SK-N-SH treated with all-trans-retinoic acid at 6 μM for 48 hours (cell line): ENCODE measurements around the gene ZNF488.

Experiments
- ATAC-seq: fragments of 200-7000 bp; cut with Tn5 transposase; 3 replicates; pipeline ENCODE4 v1.9.1; 2020; ENCODE audit warnings: mild to moderate bottlenecking, moderate library complexity
- ARNTL ChIP-seq: fragments of 450-650 bp; formaldehyde crosslinking; IDR thresholded peaks from 2 replicates; pipeline ENCODE4 v1.5.0; 2020; ENCODE audit warnings: low read depth, mild to moderate bottlenecking, moderate library complexity, borderline replicate concordance
- BACH2 ChIP-seq: fragments of 250-450 bp; sonication (Bioruptor Pico); IDR thresholded peaks from 2 replicates; pipeline ENCODE4 v1.9.0; 2021; ENCODE audit warnings: mild to moderate bottlenecking, borderline replicate concordance
- CREB5 ChIP-seq: fragments of 250-450 bp; sonication (Bioruptor Pico); IDR thresholded peaks from 2 replicates; pipeline ENCODE4 v1.5.1; 2020; ENCODE audit warnings: low read depth, mild to moderate bottlenecking, moderate library complexity
- CSDC2 ChIP-seq: fragments of 250-450 bp; sonication (Bioruptor Pico); IDR thresholded peaks from 2 replicates; pipeline ENCODE4 v1.5.0; 2020; ENCODE audit warnings: mild to moderate bottlenecking, moderate library complexity
- CSRNP3 ChIP-seq: fragments of 250-450 bp; sonication (Bioruptor Pico); IDR thresholded peaks from 2 replicates; pipeline ENCODE4 v1.5.1; 2021; ENCODE audit warnings: mild to moderate bottlenecking, moderate library complexity
- ESRRG ChIP-seq: fragments of 250-450 bp; sonication (Bioruptor Pico); IDR thresholded peaks from 2 replicates; pipeline ENCODE4 v1.6.1; 2021; ENCODE audit warnings: mild to moderate bottlenecking
- GLIS3 ChIP-seq: fragments of 250-450 bp; sonication (Bioruptor Pico); IDR thresholded peaks from 2 replicates; pipeline ENCODE4 v1.5.0; 2020; ENCODE audit warnings: mild to moderate bottlenecking, moderate library complexity
- ISL1 ChIP-seq: fragments of 250-450 bp; sonication (Bioruptor Pico); IDR thresholded peaks from 2 replicates; pipeline ENCODE4 v2.1.2; 2022; ENCODE audit warnings: mild to moderate bottlenecking, moderate library complexity
- OSR1 ChIP-seq: fragments of 250-450 bp; sonication (Bioruptor Pico); IDR thresholded peaks from 2 replicates; pipeline ENCODE4 v1.8.0; 2022; ENCODE audit warnings: moderate library complexity, mild to moderate bottlenecking, inconsistent platforms
- PPARA ChIP-seq: fragments of 250-450 bp; sonication (Bioruptor Pico); IDR thresholded peaks from 2 replicates; pipeline ENCODE4 v1.5.0; 2020; ENCODE audit warnings: mild to moderate bottlenecking, borderline replicate concordance
- SNAI2 ChIP-seq: fragments of 250-450 bp; sonication (Bioruptor Pico); IDR thresholded peaks from 2 replicates; pipeline ENCODE4 v1.5.0; 2020; ENCODE audit warnings: mild to moderate bottlenecking, moderate library complexity
- TOX ChIP-seq: fragments of 250-450 bp; sonication (Bioruptor Pico); IDR thresholded peaks from 2 replicates; pipeline ENCODE4 v1.8.0; 2021; ENCODE audit warnings: mild to moderate bottlenecking, moderate library complexity, borderline replicate concordance
- TSHZ2 ChIP-seq: fragments of 250-450 bp; sonication (Bioruptor Pico); IDR thresholded peaks from 2 replicates; pipeline ENCODE4 v1.5.0; 2020; ENCODE audit warnings: mild to moderate bottlenecking, moderate library complexity
- ZFP3 ChIP-seq: fragments of 250-450 bp; sonication (Bioruptor Pico); IDR thresholded peaks from 2 replicates; pipeline ENCODE4 v1.5.0; 2020; ENCODE audit warnings: mild to moderate bottlenecking, moderate library complexity
- ZFP30 ChIP-seq: fragments of 450-650 bp; formaldehyde crosslinking; IDR thresholded peaks from 2 replicates; pipeline ENCODE4 v1.5.0; 2022; ENCODE audit warnings: mild to moderate bottlenecking, moderate library complexity
- ZNF565 ChIP-seq: fragments of 450-650 bp; formaldehyde crosslinking; conservative IDR thresholded peaks from 2 replicates; pipeline ENCODE4 v1.5.0; 2020; ENCODE audit warnings: low read depth, mild to moderate bottlenecking, moderate library complexity
- ZNF70 ChIP-seq: fragments of 450-650 bp; formaldehyde crosslinking; IDR thresholded peaks from 2 replicates; pipeline ENCODE4 v1.5.0; 2020; ENCODE audit warnings: mild to moderate bottlenecking, moderate library complexity
- ZNF8 ChIP-seq: fragments of 450-650 bp; formaldehyde crosslinking; IDR thresholded peaks from 2 replicates; pipeline ENCODE4 v1.5.0; 2020; ENCODE audit warnings: mild to moderate bottlenecking, moderate library complexity

ZNF488 gene

GRCh38 chr10:47353351-47353750, 30.7 kb downstream of the ZNF488 start:
- no peak for TF ChIP-seq PPARA
- TF ChIP-seq ZNF8 (CRISPR knock-in tag) = no peak
- TF ChIP-seq ARNTL (CRISPR knock-in tag) = no peak
- TF ChIP-seq SNAI2 = no peak
- TF ChIP-seq BACH2 (CRISPR knock-in tag) = no peak
- TF ChIP-seq CSDC2 (CRISPR knock-in tag) = no peak
- TF ChIP-seq ESRRG (CRISPR knock-in tag) = no peak
- no peak for TF ChIP-seq ISL1 (CRISPR knock-in tag)
- TF ChIP-seq ZNF565 (CRISPR knock-in tag) = no peak
- no peak for TF ChIP-seq OSR1 (CRISPR knock-in tag)
- no peak for TF ChIP-seq TSHZ2 (CRISPR knock-in tag)
- no peak for TF ChIP-seq ZFP30 (CRISPR knock-in tag)
- TF ChIP-seq CSRNP3 (CRISPR knock-in tag) = no peak
- TF ChIP-seq ZFP3 (CRISPR knock-in tag) = no peak
- no peak for TF ChIP-seq GLIS3 (CRISPR knock-in tag)
- TF ChIP-seq TOX (CRISPR knock-in tag) = no peak
- TF ChIP-seq, all 23 proteins: peak for 0

GRCh38 chr10:47351899-47352815, 31.9 kb downstream of the ZNF488 start:
- TF ChIP-seq CREB5 (no peak), ARNTL (CRISPR knock-in tag) (no peak), ZFP30 (CRISPR knock-in tag) (no peak), TOX (CRISPR knock-in tag) (no peak), ZFP3 (CRISPR knock-in tag) (no peak), CSRNP3 (CRISPR knock-in tag) (no peak), CSDC2 (CRISPR knock-in tag) (no peak), PPARA (no peak), ZNF70 (no peak), TSHZ2 (CRISPR knock-in tag) (no peak), SNAI2 (no peak)
- ATAC-seq = no peak

More at GRCh38 chr10:47353351-47353750, 30.7 kb downstream of the ZNF488 start:
- no peak for ATAC-seq
